Brain microvascular endothelial cell (primary cell): ENCODE results near the gene RXFP4.

Experiments used
- DNase-seq: peaks from one replicate; pipeline ENCODE4 v3.0.0-alpha.2; 2020
- H3K27ac ChIP-seq: fragments of 250-450 bp; sonication (Bioruptor Pico); 2 replicates; pipeline ENCODE4 v1.5.1; 2020; ENCODE audit warnings: mild to moderate bottlenecking, moderate library complexity
- H3K27me3 ChIP-seq: fragments of 250-450 bp; sonication (Bioruptor Pico); replicated peaks from 2 replicates; pipeline ENCODE4 v1.5.1; 2020; ENCODE audit warnings: mild to moderate bottlenecking
- H3K36me3 ChIP-seq: fragments of 250-450 bp; sonication (Bioruptor Pico); replicated peaks from 2 replicates; pipeline ENCODE4 v1.5.1; 2020; ENCODE audit warnings: mild to moderate bottlenecking
- H3K4me3 ChIP-seq: 2 replicates; pipeline ENCODE4 v1.5.1; 2011; ENCODE audit warnings: low read depth, mild to moderate bottlenecking, control low read depth, low read length, moderate library complexity
- in situ Hi-C: cut with HindIII; loops from 2 replicates; pipeline ENCODE4 v1.10.0; 2017; ENCODE audit warnings: low sequenced_read_pairs, low pct_ligation_motif_present
- TF ChIP-seq, protein P1 (sequence below): IDR thresholded peaks from 2 replicates; pipeline ENCODE4 v1.5.1; 2011; ENCODE audit warnings: low read depth, mild to moderate bottlenecking, moderate library complexity, low read length, control low read depth, inconsistent platforms; ENCODE audit errors: missing control alignments

Gene RXFP4

DNA sequence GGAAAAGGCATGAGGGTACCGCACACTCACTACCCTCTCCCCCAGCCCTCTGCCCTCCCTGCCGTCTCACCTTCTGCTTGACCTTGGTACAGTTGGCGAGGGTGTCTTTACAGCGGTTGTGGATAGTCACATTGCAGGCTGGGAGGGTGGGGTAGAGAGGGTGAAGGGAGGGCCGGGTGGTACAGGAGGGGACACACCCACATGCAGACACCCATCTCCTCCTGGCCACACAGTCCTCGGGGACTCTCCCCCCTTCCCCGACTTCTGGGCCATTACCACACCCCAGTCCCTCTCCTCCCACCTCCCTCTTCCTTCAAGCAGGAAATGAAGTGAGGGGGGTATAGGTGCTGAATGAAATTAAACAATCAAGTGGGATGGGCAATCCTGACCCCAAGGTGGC lies 25.3 kb downstream of the RXFP4 start:
- in situ Hi-C loops, result no loop called here
- H3K27me3 ChIP-seq, result no peaks in the 10 kb centered on the region
- peaks cover 70% of the 10 kb centered on the region for H3K36me3 ChIP-seq
- TF ChIP-seq, protein P1, sequence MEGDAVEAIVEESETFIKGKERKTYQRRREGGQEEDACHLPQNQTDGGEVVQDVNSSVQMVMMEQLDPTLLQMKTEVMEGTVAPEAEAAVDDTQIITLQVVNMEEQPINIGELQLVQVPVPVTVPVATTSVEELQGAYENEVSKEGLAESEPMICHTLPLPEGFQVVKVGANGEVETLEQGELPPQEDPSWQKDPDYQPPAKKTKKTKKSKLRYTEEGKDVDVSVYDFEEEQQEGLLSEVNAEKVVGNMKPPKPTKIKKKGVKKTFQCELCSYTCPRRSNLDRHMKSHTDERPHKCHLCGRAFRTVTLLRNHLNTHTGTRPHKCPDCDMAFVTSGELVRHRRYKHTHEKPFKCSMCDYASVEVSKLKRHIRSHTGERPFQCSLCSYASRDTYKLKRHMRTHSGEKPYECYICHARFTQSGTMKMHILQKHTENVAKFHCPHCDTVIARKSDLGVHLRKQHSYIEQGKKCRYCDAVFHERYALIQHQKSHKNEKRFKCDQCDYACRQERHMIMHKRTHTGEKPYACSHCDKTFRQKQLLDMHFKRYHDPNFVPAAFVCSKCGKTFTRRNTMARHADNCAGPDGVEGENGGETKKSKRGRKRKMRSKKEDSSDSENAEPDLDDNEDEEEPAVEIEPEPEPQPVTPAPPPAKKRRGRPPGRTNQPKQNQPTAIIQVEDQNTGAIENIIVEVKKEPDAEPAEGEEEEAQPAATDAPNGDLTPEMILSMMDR, result no peak
- no peak for DNase-seq
- no peak overlapping the region for H3K27ac ChIP-seq
- no peak overlapping the region for H3K4me3 ChIP-seq

DNA sequence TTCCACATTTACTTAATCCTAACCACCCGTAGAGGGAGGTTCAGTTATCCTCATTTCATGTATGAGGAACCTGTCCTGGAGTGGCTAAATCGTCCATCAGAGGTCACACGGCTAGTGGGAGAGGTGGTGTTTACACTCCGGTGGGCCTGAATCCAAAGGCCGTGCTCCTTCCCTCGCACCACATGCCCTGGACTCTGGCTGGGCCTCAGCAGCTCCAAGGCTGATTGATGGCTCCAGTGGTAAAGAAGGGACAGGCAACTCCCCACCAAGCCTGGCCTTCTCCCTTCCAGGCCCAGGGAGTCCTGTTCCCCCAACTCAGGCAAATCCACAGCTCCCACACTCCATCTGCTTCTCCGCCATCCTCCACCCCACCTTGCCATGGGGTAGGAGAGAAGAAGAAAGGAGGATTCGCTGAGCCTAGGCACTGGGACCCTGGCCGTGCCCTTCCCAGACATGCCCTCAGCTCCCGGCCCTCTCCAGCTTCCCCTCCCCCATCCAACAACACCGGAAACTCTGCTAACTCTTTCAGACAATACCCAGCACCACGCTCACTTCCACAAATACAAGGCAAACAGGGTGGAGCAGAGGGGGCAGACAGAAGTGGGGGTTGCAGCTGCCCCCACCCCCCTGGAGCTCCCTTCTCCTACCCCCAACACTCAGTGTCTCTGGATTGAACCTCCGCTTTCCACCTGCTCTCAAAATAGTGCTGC lies 26.1 kb downstream of the RXFP4 start:
- H3K36me3 ChIP-seq, result peaks cover 67% of the 10 kb centered on the region
- no peaks in the 10 kb centered on the region for H3K27me3 ChIP-seq
- no peak overlapping the region for H3K4me3 ChIP-seq
- peak overlapping the region; percentile 25 for H3K27ac ChIP-seq
- TF ChIP-seq, protein P1, result no peak
- in situ Hi-C loops, result no loop called here
- no peak for DNase-seq

DNA sequence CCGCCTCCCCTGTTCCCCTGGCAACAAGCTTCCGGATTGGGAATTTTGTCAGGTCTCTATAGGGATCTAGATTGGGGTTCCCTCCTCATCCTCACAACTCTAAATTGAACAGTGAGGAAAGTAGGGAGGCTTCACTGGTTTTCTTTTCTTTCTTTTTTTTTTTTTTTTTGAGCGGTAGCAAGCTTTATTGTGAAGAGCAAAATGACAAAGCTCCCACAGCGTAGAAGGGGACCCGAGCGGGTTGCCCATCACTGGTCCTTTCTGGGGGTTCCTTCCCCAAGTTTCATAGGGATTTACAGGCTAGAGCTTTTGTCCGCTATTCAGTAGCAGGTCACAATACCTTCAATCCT lies 26.6 kb downstream of the RXFP4 start:
- DNase-seq, result no peak
- TF ChIP-seq, protein P1, result no peak
- H3K36me3 ChIP-seq, result peaks cover 62% of the 10 kb centered on the region
- no peak overlapping the region for H3K4me3 ChIP-seq
- no peak overlapping the region for H3K27ac ChIP-seq
- in situ Hi-C loops, result no loop called here
- no peaks in the 10 kb centered on the region for H3K27me3 ChIP-seq

DNA sequence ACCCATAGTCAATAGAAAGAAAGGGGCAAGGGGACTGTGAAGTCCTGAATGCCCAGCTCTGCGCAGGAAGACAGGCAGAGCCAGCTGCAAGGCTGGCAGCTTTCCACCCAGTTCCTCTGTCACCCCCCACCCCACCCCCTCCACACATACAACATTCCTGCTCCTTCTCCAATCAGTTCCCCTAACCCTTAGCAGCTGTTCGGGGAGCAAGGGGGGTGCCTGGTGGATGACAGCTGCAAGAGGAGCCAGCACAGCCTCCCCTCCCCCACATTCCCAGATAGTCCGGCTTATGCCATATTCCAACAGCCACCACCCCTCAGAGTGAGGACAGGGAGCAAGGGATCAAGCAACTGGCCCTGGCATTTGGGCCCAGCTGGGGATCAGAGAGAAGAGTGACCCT lies 27.2 kb downstream of the RXFP4 start:
- no peak overlapping the region for H3K4me3 ChIP-seq
- H3K27ac ChIP-seq, result no peak overlapping the region
- DNase-seq, result no peak
- TF ChIP-seq, protein P1, result no peak
- in situ Hi-C loops, result no loop called here
- peaks cover 57% of the 10 kb centered on the region for H3K36me3 ChIP-seq
- no peaks in the 10 kb centered on the region for H3K27me3 ChIP-seq

DNA sequence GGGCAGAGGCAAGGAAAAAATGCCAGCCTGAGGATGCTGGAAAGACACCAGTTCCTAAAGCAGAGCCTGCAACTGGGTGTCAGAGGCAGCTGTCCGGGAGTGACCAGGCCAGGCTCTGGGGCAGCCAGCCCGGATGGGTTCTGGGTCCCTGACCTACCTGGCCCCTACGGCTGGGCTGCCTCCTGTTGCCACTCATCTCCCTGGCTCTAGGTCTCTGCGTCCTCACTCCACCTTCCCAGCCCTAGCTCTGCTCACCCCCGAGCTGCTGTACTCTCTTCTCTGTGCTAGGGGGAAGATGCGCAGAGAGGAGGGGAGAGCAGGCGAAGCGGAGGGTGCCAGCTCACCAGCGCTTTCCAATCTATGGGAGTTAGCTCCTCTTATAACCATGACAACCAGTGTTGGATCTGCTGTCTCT lies 27.9 kb downstream of the RXFP4 start:
- Histone ChIP-seq H3K36me3 (peaks cover 55% of the 10 kb centered on the region), H3K4me3 (no peak overlapping the region), H3K27ac (no peak overlapping the region), H3K27me3 (no peaks in the 10 kb centered on the region)
- TF ChIP-seq, protein P1, result no peak
- DNase-seq, result no peak
- in situ Hi-C loops, result no loop called here
